ENCODE measurements around the gene TLE1.

GRCh38 chr9:81570083-81570482, 119.3 kb downstream of the TLE1 start:
- TF ChIP-seq, protein P1, sequence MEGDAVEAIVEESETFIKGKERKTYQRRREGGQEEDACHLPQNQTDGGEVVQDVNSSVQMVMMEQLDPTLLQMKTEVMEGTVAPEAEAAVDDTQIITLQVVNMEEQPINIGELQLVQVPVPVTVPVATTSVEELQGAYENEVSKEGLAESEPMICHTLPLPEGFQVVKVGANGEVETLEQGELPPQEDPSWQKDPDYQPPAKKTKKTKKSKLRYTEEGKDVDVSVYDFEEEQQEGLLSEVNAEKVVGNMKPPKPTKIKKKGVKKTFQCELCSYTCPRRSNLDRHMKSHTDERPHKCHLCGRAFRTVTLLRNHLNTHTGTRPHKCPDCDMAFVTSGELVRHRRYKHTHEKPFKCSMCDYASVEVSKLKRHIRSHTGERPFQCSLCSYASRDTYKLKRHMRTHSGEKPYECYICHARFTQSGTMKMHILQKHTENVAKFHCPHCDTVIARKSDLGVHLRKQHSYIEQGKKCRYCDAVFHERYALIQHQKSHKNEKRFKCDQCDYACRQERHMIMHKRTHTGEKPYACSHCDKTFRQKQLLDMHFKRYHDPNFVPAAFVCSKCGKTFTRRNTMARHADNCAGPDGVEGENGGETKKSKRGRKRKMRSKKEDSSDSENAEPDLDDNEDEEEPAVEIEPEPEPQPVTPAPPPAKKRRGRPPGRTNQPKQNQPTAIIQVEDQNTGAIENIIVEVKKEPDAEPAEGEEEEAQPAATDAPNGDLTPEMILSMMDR (IDR thresholded peaks at IDR 0.05), result no peak
- TF ChIP-seq POLR2A (IDR thresholded peaks at IDR 0.05), result no peak
